Measurements from ENCODE around the gene AOAH.

The AOAH gene

DNA sequence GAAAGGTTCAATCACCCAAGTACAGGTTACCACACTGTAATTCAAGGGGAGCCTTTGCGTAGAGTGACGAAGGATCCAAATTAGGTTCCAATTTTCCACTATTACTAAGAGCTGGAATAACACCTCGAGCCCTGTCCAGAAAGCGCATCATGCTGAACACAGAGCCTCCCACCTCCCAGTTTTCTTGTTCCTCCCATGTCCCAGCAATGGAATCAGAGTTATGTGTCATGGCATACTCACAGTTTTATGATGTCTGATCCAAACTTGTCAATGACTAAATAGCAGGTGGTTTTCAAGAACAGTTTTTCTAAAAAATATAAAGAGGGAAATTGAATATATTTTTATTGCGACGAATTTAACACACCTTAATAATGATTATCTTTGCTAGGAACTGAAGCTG, 50.6 kb downstream of the AOAH start:
- Histone ChIP-seq H3K9me3 (ENCODE audit: insufficient read depth, low read length, severe bottlenecking) (no peaks in the 10 kb centered on the region), H2AFZ (ENCODE audit: low read depth, low read length) (no peak overlapping the region), H3K27ac (ENCODE audit: low read length) (no peak overlapping the region), H3K79me2 (ENCODE audit: insufficient read depth, low read length) (no peaks in the 10 kb centered on the region), H4K20me1 (ENCODE audit: insufficient read depth, low read length) (no peaks in the 10 kb centered on the region), H3K4me2 (ENCODE audit: insufficient read depth, low read length) (no peak overlapping the region), H3K36me3 (ENCODE audit: insufficient read depth, low read length) (no peaks in the 10 kb centered on the region), H3K27me3 (ENCODE audit: insufficient read depth, low read length, poor library complexity) (no peaks in the 10 kb centered on the region), H3K4me1 (ENCODE audit: insufficient read depth, low read length) (peaks cover 3% of the 10 kb centered on the region; the same call in 1 of the 2 replicates), H3K4me3 (ENCODE audit: low read depth in 1 of 2, low read length in 2 of 2) (no peak overlapping the region), H3K9ac (ENCODE audit: low read depth, low read length) (no peak overlapping the region)
- DNase-seq: no peak
- no peak for ATAC-seq (ENCODE audit: insufficient read depth, low read depth)
- TF ChIP-seq, protein P1, sequence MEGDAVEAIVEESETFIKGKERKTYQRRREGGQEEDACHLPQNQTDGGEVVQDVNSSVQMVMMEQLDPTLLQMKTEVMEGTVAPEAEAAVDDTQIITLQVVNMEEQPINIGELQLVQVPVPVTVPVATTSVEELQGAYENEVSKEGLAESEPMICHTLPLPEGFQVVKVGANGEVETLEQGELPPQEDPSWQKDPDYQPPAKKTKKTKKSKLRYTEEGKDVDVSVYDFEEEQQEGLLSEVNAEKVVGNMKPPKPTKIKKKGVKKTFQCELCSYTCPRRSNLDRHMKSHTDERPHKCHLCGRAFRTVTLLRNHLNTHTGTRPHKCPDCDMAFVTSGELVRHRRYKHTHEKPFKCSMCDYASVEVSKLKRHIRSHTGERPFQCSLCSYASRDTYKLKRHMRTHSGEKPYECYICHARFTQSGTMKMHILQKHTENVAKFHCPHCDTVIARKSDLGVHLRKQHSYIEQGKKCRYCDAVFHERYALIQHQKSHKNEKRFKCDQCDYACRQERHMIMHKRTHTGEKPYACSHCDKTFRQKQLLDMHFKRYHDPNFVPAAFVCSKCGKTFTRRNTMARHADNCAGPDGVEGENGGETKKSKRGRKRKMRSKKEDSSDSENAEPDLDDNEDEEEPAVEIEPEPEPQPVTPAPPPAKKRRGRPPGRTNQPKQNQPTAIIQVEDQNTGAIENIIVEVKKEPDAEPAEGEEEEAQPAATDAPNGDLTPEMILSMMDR (IDR thresholded peaks at IDR 0.05; ENCODE audit: borderline replicate concordance, extremely low read depth, low read length, poor library complexity, severe bottlenecking): no peak
- no peak for TF ChIP-seq EZH2 (IDR thresholded peaks at IDR 0.05; ENCODE audit: borderline replicate concordance, low read depth, low read length, severe bottlenecking)

DNA sequence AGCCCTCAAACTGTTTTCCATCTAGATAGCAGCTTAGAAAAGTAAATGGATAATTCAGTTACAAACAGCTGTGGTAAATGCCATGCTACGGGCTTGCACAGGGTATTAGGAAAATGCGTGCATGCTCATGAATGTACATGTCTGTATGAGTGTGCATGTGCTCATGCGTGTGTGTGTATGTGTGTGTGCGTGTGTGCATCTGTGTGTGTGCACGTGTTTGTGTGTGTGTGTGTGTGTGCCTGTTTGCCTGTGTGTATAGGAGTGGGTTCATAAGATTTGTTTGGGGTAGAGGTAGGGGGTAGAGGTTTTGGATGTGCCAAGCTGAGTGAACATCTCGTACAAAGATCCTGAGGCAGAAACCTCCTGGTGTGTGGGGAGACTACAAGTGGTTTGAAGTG, 52.9 kb downstream of the AOAH start:
- no peak overlapping the region for H2AFZ ChIP-seq (ENCODE audit: low read depth, low read length)
- no peaks in the 10 kb centered on the region for H3K79me2 ChIP-seq (ENCODE audit: insufficient read depth, low read length)
- ATAC-seq (ENCODE audit: insufficient read depth, low read depth) (no peak), DNase-seq (no peak)
- H3K4me2 ChIP-seq (ENCODE audit: insufficient read depth, low read length): no peak overlapping the region
- H3K9me3 ChIP-seq (ENCODE audit: insufficient read depth, low read length, severe bottlenecking): no peaks in the 10 kb centered on the region
- H3K9ac ChIP-seq (ENCODE audit: low read depth, low read length): no peak overlapping the region
- no peak for TF ChIP-seq EZH2 (IDR thresholded peaks at IDR 0.05; ENCODE audit: borderline replicate concordance, low read depth, low read length, severe bottlenecking)
- TF ChIP-seq, protein P1 (IDR thresholded peaks at IDR 0.05; ENCODE audit: borderline replicate concordance, extremely low read depth, low read length, poor library complexity, severe bottlenecking): no peak
- H3K4me1 ChIP-seq (ENCODE audit: insufficient read depth, low read length): peaks cover 13% of the 10 kb centered on the region; the same call in 1 of the 2 replicates
- H3K27ac ChIP-seq (ENCODE audit: low read length): no peak overlapping the region
- no peak overlapping the region for H3K4me3 ChIP-seq (ENCODE audit: low read depth in 1 of 2, low read length in 2 of 2)
- no peaks in the 10 kb centered on the region for H3K36me3 ChIP-seq (ENCODE audit: insufficient read depth, low read length)
- no peaks in the 10 kb centered on the region for H4K20me1 ChIP-seq (ENCODE audit: insufficient read depth, low read length)
- H3K27me3 ChIP-seq (ENCODE audit: insufficient read depth, low read length, poor library complexity): no peaks in the 10 kb centered on the region

DNA sequence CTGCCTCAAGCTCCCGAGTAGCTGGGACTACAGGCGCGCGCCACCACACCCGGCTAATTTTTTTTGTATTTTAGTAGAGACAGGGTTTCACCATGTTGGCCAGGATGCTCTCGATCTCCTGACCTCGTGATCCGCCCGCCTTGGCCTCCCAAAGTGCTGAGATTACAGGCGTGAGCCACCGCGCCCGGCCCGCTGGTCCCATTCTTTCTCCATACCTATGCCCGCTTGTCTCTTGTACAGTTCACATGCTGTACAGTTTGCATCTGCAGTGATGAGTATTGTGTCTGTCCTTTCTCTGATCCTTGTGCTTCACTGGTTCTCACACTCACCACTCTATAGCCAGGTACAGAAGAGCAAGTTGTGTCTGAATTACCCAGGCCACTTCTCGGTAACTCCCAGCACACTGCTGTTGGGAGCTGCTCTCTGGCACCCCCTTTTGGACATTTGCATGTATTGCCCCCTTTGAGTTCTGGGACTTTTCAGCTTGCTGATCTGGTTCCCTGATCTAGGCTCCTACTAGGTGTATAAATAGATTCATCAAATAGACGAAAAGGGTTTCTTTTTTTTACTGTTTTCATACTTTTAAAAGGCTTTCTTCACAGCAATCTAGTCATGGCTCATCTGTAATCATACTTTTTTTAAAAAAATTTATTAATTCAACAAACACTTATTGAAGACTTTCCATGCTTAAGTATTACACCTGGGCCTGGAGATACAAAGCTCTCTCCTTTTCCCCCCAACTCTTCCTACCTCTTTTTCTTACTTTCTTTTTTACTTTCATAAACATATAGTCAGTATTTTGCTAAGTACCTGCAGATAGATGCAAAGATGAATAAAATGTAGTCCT, 53.5 kb downstream of the AOAH start:
- Histone ChIP-seq H2AFZ (ENCODE audit: low read depth, low read length) (no peak overlapping the region), H3K27me3 (ENCODE audit: insufficient read depth, low read length, poor library complexity) (no peaks in the 10 kb centered on the region)
- ATAC-seq (ENCODE audit: insufficient read depth, low read depth): peak; percentile 91

More for the DNA sequence above, 53.5 kb downstream of the AOAH start:
- H3K9ac ChIP-seq (ENCODE audit: low read depth, low read length): no peak overlapping the region
- peaks cover 13% of the 10 kb centered on the region; the same call in 1 of the 2 replicates for H3K4me1 ChIP-seq (ENCODE audit: insufficient read depth, low read length)
- TF ChIP-seq, protein P1 (IDR thresholded peaks at IDR 0.05; ENCODE audit: borderline replicate concordance, extremely low read depth, low read length, poor library complexity, severe bottlenecking): peak; percentile 97
- TF ChIP-seq EZH2 (IDR thresholded peaks at IDR 0.05; ENCODE audit: borderline replicate concordance, low read depth, low read length, severe bottlenecking): no peak
- peak; percentile 79 for DNase-seq
- H3K36me3 ChIP-seq (ENCODE audit: insufficient read depth, low read length): no peaks in the 10 kb centered on the region
- no peaks in the 10 kb centered on the region for H3K79me2 ChIP-seq (ENCODE audit: insufficient read depth, low read length)
- H3K4me2 ChIP-seq (ENCODE audit: insufficient read depth, low read length): no peak overlapping the region
- no peak overlapping the region for H3K27ac ChIP-seq (ENCODE audit: low read length)
- H4K20me1 ChIP-seq (ENCODE audit: insufficient read depth, low read length): no peaks in the 10 kb centered on the region
- H3K4me3 ChIP-seq (ENCODE audit: low read depth in 1 of 2, low read length in 2 of 2): no peak overlapping the region
- H3K9me3 ChIP-seq (ENCODE audit: insufficient read depth, low read length, severe bottlenecking): no peaks in the 10 kb centered on the region

Data from DND-41 (cell line).